Measurements from ENCODE around the gene MACF1. TPM values are rescaled to one million over a fixed set of nuclear protein-coding genes. Genes with fewer than 3 reads are reported as not detected.

The MACF1 gene
- total RNA-seq, 1 donor = 554 TPM

- H3K4me3 ChIP-seq (ENCODE audit: low read depth, low read length) = no peak overlapping the region
- TF ChIP-seq, protein P1, sequence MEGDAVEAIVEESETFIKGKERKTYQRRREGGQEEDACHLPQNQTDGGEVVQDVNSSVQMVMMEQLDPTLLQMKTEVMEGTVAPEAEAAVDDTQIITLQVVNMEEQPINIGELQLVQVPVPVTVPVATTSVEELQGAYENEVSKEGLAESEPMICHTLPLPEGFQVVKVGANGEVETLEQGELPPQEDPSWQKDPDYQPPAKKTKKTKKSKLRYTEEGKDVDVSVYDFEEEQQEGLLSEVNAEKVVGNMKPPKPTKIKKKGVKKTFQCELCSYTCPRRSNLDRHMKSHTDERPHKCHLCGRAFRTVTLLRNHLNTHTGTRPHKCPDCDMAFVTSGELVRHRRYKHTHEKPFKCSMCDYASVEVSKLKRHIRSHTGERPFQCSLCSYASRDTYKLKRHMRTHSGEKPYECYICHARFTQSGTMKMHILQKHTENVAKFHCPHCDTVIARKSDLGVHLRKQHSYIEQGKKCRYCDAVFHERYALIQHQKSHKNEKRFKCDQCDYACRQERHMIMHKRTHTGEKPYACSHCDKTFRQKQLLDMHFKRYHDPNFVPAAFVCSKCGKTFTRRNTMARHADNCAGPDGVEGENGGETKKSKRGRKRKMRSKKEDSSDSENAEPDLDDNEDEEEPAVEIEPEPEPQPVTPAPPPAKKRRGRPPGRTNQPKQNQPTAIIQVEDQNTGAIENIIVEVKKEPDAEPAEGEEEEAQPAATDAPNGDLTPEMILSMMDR (IDR thresholded peaks at IDR 0.05; ENCODE audit: insufficient read depth, low read depth, low read length) = no peak
- DNase-seq (ENCODE audit: low read depth) = no peak
Measured at GRCh38 chr1:39426346-39426745, 221.9 kb downstream of the MACF1 start.

GRCh38 chr1:39427374-39427773 is 222.9 kb downstream of the MACF1 start:
- DNase-seq (ENCODE audit: low read depth) = no peak
- TF ChIP-seq, protein P1 (IDR thresholded peaks at IDR 0.05; ENCODE audit: insufficient read depth, low read depth, low read length) = no peak

GRCh38 chr1:39427912-39428311 is 223.4 kb downstream of the MACF1 start:
- TF ChIP-seq, protein P1 (IDR thresholded peaks at IDR 0.05; ENCODE audit: insufficient read depth, low read depth, low read length) = no peak
- DNase-seq (ENCODE audit: low read depth) = no peak
- no peak overlapping the region for H3K4me3 ChIP-seq (ENCODE audit: low read depth, low read length)

More at GRCh38 chr1:39427374-39427773, 222.9 kb downstream of the MACF1 start:
- H3K4me3 ChIP-seq (ENCODE audit: low read depth, low read length) = no peak overlapping the region

GRCh38 chr1:39431927-39432326 is 227.4 kb downstream of the MACF1 start:
- H3K4me3 ChIP-seq (ENCODE audit: low read depth, low read length) = no peak overlapping the region
- TF ChIP-seq, protein P1 (IDR thresholded peaks at IDR 0.05; ENCODE audit: insufficient read depth, low read depth, low read length) = no peak
- DNase-seq (ENCODE audit: low read depth) = no peak

GRCh38 chr1:39434797-39435395 is 230.4 kb downstream of the MACF1 start:
- TF ChIP-seq, protein P1 (IDR thresholded peaks at IDR 0.05; ENCODE audit: insufficient read depth, low read depth, low read length) = no peak
- H3K4me3 ChIP-seq (ENCODE audit: low read depth, low read length) = no peak overlapping the region
- DNase-seq (ENCODE audit: low read depth) = no peak

DNA sequence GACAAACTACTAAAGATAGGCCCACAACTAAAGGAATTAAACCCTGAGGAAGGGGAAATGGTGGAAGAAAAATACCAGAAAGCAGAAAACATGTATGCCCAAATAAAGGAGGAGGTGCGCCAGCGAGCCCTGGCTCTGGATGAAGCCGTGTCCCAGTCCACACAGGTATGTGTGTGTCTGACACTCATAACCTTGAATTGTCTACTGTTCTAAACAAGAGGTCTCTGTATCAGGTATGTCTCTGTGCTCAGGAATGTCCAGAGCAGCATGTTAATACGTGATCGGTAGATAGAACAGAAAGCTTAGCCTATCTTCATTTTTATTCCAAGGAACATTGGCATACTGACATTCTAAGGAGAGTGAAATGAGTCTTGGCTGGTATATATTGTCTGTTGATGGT is 231.1 kb downstream of the MACF1 start:
- DNase-seq (ENCODE audit: low read depth) = no peak
- TF ChIP-seq, protein P1 (IDR thresholded peaks at IDR 0.05; ENCODE audit: insufficient read depth, low read depth, low read length) = no peak
- H3K4me3 ChIP-seq (ENCODE audit: low read depth, low read length) = no peak overlapping the region

DNA sequence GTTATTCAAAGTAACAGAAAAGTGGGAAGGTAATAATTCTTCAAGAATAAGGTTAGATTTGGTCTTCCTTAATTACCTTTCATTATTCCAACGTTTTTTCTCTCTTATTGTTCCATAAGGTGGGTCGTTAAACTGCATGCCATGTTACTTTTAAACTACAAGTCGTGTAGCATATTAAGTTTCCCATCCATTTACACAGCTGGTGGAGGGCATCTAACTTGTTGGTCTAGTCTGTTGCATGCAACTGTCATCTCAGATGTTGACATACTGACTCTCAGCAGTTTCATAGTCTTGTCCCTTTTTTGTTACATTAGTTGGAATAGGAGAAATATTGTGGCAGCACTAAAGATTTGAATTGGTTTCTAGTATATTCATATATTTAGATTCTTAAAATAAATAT is 232.3 kb downstream of the MACF1 start:
- TF ChIP-seq, protein P1 (IDR thresholded peaks at IDR 0.05; ENCODE audit: insufficient read depth, low read depth, low read length) = no peak
- DNase-seq (ENCODE audit: low read depth) = no peak

More for the DNA sequence above, 232.3 kb downstream of the MACF1 start:
- H3K4me3 ChIP-seq (ENCODE audit: low read depth, low read length) = no peak overlapping the region
